HCEC 1CT (cell line): ENCODE results near the gene ROR2.

Source experiments
- DNase-seq: peaks from one replicate; pipeline ENCODE4 v3.0.0-alpha.2; 2017

ROR2 gene

DNA sequence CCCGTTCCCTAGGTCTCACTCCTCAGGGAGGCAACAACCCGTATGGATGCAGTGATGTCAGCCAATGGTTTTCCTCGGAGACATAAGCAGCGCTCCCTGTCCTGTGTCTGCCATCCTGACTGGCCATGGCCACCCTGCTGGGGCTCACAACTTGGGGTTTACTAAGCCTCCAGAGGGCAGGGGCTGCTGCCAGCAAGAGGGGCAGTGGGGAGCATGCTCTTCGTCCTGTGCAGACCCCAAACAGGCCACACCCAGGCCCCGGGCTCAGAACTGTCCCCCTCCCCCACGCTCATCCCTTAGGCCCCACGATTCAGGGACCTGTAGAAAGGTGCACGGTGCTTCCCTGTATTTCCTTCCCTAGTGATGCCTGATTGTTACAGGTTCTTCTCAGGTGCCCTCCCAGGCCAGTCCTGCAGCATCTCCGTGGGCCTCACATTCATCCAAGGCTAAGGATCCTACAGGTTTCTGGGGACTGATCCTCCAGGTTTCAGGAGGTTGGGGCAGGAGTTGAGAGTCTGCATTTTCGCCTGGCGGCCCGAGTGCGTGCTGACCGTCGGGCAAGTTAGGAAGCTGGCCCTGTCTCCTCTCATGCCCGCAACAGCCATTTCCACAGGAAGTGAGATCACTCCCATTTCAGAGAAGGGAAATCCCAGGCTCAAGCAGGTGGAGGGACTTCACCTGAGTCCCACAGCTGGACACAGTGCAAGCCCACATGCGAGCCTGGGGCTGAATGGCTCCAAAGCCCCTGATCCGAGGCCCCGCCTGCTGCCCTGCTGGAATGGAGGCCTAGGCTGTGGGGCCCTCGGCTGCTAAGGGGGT lies 217.6 kb downstream of the ROR2 start:
- DNase-seq: no peak

DNA sequence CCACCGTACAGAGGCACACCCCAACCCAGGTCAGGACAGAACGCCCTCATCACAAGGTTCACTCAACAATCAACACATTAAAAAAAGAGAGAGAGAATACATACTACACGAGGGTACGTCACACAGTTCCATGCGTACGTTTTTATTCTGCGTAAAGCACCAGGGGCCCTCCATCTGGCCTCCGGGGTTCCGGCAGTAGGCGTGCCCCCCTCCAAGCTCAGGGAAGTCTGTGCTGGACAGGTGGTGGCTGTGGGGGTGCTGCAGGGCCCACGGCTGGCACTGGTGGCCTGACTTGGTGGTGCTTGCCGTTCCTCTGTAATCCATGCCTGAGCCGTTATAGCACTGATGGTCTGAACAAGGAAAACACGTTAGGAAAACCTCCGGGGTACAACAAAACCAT lies 219.2 kb downstream of the ROR2 start:
- DNase-seq: no peak

DNA sequence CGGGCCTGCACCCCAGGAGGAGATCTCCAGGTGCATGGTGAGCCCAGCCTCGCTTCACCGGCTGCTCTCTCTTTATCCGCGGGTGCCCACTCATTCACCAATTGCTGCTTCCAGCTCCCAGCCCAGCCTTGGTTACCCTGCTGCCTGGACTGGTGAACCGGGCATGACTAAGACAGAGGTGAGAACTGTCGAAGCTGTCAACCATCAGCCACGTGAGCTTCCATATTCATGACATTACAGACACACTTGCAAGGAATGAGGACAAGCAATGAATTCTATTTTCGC lies 220.5 kb downstream of the ROR2 start:
- DNase-seq: no peak

DNA sequence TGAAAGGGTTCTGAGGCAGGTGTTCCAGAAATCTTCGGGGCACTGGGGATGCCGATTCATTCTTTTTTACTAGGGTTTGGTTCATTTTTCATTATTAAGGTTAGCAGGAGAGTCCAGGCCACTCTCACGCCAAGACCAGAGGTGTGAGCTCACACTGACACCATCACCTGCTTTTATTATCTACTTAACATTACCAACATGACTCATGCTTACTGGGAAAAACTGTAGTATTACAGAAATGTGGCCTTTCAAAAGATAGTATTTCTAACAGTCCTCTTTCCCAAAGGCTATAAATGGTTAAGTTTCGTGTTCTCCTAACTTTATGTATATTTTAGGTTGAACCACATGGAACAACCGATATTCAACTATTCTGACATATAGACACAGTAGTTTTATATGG lies 222.1 kb downstream of the ROR2 start:
- DNase-seq: no peak

GRCh38 chr9:91727316-91727861 lies 222.6 kb downstream of the ROR2 start:
- peak; percentile 57 for DNase-seq

DNA sequence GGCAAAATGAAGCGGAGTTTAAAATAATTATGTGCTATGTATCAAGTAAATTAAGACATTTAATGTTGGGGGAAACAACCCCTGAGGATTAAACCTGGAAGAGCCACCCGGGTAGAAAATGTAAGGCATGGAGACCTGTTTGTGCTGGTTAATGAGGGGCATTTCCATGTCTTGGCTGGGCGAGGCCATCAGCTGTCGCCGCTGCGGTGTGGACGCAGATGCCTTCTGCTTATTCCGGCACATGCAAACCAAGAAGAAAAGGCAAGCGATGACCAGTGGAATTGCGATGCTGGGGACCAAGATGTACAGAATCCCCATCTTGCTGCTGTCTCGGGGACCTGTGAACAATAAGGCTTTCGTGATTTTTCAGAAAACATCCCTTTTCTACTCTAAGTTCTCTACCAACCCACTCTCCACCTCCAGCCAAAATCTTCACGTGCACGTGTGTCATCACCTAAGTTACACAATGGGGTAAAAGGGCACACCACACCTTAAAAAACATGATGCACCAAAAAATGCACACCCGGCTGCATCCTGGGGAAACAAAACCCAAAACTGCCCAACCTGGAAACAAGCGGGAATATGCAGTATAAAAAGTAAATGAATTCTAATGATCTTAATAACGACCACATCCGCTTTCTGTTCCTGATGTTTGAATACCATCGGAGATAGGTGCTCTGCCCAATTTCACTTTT lies 223.5 kb downstream of the ROR2 start:
- no peak for DNase-seq

- no peak for DNase-seq
Measured at GRCh38 chr9:91725651-91726050, 224.4 kb downstream of the ROR2 start.

DNA sequence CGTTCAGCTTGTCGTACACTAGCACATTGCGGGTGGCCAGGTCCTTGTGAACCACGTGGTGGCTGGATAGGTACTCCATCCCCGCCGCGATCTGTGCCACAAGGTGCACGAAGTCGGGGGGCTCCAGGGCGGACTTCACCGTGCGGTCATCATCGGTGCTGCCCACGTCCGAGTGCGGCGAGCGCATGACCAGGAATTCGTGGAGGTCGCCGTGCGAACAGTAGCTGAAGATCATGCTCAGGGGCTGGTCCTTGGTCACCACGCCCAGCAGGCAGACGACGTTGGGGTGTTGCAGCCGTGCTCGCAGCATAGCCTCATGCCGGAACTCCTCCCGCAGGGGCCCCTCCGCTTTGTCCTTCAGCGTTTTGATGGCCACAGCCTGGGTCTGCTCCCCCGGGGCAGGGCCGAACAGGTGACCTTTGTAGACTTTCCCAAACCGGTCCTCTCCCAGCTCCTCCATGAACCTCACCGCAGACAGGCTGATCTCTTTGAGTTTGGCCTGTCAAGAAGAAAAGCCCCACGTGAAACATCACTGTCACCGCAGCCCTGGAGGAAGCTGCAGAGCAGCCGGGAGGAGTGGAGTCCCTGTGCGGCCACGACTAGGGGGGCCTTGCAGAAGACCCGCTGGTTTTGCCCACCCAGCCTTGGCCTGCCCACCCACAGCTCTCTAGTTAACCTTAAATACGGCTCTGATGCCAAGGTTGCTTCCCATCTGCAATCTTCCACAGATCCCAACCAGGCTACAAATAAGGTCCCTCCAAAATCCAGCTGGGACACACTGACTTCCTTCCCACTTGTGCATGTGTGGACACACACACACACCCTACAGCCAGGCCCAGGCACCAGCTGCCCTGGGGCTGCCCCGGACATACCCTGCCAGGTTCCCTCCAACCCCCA lies 225.2 kb downstream of the ROR2 start:
- no peak for DNase-seq

GRCh38 chr9:91724068-91724440 lies 226.0 kb downstream of the ROR2 start:
- no peak for DNase-seq

DNA sequence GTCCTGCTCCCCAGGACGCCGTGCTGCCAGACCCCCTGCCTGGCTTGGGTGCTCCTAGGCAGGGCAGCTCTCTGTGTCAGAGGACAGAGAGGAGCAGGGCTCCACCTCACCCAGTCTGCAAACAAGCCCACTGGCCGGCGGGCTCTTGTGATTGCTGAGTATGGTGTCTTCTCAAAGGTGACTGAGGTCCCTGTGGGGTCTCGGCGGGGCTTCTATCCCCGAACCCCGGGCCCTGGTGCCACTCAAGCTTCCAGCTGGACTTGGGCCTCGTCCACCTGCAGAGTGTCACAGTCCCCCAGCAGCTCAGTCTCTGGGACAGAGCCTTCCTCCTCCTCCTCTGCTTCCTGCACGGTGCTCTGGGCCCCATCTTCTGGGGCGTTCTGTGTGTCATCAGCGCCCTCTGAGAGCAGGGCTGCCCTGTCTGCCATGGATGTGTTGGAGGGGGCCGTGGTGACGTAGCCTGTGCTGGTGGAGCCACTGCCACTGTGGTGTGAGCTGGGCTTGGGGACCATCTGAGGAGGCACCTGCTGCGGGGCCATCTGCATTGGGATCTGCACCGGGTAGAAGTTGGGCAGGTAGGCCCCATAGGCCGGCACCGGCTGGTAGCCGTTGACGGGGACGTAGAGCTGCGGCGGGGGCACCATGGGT lies 226.5 kb downstream of the ROR2 start:
- DNase-seq: no peak

- no peak for DNase-seq
Measured at GRCh38 chr9:91720751-91721705, 229.0 kb downstream of the ROR2 start.

DNA sequence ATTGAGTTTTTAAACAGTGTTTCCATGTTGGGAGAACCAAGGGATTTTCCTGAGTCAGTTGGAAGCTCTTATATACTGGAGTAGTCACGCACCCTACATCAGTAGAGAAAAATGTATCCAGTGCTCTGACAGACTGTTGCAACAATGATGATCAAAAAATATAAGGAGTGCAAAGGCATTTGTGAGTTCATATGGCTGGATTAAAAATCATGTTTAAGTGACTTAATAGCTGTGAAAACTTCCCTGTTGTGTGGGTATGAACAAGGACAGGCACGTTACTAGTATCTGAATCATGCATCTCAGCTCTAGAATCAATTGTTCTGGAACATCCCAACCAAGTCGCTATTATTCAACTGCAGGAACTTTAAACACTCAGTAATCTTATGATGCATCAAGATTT lies 229.7 kb downstream of the ROR2 start:
- DNase-seq: no peak

DNA sequence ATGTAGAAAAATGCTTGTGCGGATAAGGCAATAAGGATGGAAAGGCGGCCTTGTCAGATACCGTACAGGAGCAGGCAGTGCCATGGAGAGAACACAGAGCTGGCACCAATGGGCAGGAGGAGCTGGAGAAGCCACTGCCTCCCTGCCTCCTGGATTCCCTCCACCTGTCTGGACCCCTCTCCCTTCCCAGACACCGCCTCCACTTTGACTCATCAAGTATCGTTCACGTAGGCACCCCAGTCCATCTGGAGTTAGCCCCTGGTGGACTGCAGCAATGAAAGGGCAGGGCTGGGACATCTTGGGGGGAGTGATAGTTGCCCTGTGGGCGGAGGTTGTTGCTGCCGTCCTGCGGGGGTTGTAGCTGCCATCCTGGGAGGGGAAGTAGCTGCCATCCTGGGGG lies 232.0 kb downstream of the ROR2 start:
- no peak for DNase-seq

DNA sequence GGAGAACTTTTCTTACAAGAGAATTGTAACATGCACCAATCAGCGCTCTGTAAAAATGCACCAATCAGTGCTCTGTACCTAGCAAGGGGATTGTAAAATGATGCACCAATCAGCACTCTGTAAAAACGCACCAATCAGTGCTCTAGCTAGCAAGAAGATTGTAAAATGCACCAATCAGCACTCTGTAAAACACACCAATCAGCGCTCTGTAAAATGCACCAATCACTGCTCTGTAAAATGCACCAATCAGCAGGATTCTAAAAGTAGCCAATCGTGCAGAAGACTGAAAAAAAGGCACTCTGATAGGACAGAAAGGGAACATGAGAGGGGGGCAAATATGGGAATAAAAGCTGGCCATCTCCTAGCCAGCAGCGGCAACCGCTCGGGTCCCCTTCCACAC lies 233.2 kb downstream of the ROR2 start:
- no peak for DNase-seq

DNA sequence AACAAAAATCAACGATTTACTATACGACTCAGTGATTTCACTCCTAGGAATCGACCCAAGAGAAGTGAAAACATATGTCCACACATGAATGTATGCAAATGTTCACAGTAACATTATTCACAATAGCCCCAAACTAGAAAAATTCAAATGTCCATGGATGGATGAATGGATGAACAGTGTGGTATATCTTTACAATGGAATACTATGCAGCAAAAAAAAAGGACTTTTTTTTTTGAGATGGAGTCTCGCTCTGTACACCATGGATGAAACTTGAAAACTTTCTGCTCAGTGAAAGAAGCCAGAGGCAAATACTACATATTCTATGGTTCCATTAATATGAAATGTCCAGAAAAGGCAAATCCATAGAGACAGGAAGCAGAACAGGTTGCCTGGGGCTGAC lies 233.8 kb downstream of the ROR2 start:
- no peak for DNase-seq

DNA sequence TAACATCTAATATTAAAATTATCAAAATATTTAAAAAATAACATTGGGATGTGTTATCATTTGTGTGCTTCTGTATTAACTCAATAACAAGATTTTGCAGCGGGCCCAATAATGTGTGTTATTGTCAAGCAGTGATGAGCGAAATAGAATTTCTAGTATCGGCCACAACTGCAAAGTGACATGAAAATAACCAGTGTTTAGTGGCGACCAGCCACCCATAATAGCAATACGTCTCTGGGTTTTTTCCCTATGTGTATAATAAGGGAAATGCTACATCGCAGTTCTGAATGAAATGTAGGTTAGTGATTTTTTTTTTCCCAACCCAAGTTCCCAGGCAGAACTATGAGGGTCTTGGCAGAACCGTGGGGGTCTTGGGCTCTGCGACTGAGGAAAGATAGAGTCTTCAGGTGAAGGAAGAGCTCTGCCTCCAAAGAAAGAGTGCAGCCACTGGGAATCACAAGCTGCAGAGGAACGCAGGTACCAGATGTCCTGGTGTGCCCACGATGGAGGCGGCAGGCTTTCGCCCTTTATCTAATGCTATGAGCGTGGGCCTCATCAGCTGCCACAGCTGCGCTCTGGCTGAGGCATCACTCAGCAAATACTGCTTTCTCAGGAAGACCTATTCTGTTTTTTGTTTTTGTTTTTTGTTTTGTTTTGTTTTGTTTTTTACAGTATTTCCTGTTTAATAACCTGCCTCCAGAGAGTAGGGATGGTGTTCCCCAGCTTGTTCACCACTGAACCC lies 235.0 kb downstream of the ROR2 start:
- DNase-seq: no peak

DNA sequence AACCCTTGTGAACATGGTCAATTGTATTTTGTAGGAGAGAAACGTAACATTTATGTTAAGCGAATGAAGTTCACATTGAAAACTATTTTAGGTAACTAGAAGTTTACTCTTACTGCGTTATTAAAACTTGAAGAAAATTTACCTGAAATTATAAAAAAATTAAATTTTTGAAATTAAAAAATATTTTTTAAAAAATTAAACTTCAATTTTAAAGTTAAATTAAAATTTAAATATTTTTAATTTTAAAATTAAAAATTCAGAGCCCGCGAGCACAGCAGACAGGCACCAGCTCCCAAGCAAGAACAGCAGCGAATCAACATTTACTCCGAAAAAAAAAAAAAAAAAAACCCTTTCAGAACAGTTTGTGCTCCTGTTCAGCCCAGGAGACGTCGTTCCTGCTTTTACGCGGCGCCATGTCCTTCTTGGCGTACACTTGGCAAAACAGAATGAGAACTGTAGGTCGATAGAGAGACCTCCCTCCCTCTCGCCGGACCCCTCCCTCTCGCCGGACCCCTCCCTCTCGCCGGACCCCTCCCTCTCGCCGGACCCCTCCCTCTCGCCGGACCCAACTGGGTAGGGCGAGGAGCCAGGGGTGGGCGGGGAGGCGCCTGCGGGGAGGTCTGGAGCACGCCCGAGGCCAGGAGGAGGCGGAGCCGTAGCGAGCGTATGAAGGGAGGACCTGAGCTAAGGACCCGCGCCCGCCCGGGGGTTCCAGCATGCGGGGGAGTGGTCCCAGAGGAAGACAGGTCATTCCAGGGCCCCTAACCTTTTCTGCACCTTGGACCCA lies 235.8 kb downstream of the ROR2 start:
- peak; percentile 37 for DNase-seq

DNA sequence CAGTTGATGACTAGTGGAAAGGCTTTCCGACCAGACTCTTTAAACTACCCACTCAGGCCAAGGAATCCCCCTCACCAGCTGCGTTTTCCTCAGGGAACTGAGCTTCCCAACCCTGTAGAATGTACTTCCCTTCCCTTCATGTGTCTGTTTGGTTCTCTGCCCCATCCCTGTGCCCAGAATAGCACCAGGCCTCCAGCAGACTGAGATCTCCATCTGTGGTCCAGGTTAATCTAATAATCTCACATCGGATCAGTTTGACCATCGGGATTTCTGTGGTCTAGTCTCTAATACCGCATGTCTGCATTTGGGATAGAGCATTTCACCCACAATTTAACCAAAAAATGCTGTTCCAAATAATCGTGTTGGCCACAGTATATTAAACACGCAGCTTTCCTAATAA lies 237.2 kb downstream of the ROR2 start:
- DNase-seq: no peak

DNA sequence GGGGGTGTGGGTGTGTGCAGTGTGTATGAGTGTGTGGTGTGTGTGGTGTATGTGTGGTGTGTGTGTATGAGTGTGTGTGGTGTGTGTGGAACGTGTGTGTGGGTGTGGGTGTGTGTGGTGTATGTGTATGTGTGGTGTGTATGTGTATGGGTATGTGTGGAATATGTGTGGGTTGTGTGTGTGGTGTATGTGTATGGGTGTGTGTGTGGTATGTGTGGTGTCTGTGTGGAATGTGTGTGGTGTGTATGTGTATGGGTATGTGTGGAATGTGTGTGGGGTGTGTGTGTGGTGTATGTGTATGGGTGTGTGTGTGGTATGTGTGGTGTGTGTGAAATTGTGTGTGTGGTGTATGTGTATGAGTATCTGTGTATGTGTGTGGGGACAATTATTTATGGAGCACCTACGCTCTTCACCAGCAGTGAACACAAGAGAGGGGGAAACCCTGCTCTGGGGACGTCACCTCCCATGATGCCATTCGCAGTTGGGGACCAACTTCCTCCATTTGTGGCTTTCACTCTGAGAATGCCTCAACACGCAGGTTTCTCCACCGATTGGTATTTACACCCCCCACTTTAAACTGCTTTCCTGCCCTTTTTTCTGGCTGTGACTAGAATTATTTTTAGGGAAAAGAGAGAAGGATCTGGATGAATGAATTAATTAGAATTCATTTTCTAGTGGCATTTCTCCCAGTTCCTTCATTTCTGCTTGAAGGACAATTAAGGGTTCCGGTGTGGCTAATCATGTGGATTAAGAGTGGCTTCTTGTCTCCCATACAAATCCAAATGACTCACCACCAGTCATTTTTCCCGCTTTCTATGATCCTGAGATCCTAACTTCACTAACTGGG lies 238.1 kb downstream of the ROR2 start:
- no peak for DNase-seq
